MM.1S (cell line): ENCODE data around the gene ZNF804B.

Source experiments
- CTCF ChIP-seq: fragments of 300-600 bp; sonication (generic); IDR thresholded peaks from 2 replicates; pipeline ENCODE4 v1.5.1; 2016; ENCODE audit warnings: antibody characterized with exemption, low read length, mixed read lengths
- EZH2 ChIP-seq: fragments of 300-600 bp; sonication (generic); optimal IDR thresholded peaks from 2 replicates; pipeline ENCODE3; 2017; ENCODE audit warnings: low read depth, mild to moderate bottlenecking, antibody characterized with exemption, low read length, mixed read lengths

- TF ChIP-seq CTCF (no peak), EZH2 (no peak)
Measured at GRCh38 chr7:89336121-89336520, 576.6 kb downstream of the ZNF804B start.
